GM12878 (cell line): ENCODE data around the gene MAB21L3. TPM values are rescaled to one million over a fixed set of nuclear protein-coding genes. Genes with fewer than 3 reads are reported as not detected.

Experiments
- ATAC-seq: fragments of 200-7000 bp; cut with Tn5 transposase; 3 replicates; pipeline ENCODE4 v1.9.1; 2020; ENCODE audit warnings: mild to moderate bottlenecking, moderate library complexity
- BruUV-seq: library from RNA; stranded (reverse); fragments of 400-500 nt; replicated peaks from 2 replicates; lab custom pipeline; 2021; lab: Mats Ljungman, UMichigan
- CTCF ChIA-PET: fragments of 300-600 bp; sonication (Branson Sonifier 250); formaldehyde crosslinking; extraction: SDS; loops from one replicate; lab custom pipeline; 2021; ENCODE audit warnings: inconsistent platforms; lab: Yijun Ruan, JAX
- POLR2A ChIA-PET: fragments of 350-600 bp; formaldehyde crosslinking; extraction: SDS; loops from one replicate; lab custom pipeline; 2021; ENCODE audit warnings: inconsistent platforms; lab: Charles Lee
- RAD21 ChIA-PET: fragments of 300-600 bp; sonication (Branson Sonifier 250); formaldehyde crosslinking; loops from one replicate; lab custom pipeline; 2023; ENCODE audit warnings: antibody characterized with exemption; ENCODE audit not compliant: unreplicated experiment; lab: Charles Lee
- SMC1A ChIA-PET: fragments of 300-600 bp; sonication (Branson Sonifier 250); formaldehyde crosslinking; loops from one replicate; lab custom pipeline; 2023; ENCODE audit not compliant: unreplicated experiment, uncharacterized antibody; lab: Charles Lee
- DNase-seq: peaks from one replicate; pipeline ENCODE4 v3.0.0-alpha.2; 2011; ENCODE audit warnings: low read depth, low spot score
- FAIRE-seq: peaks from 3 replicates; lab custom pipeline; 2011; peaks lifted over from hg19 to GRCh38; lab: Jason Lieb, UNC
- H2AFZ ChIP-seq: 2 replicates; pipeline ENCODE4 v1.6.0; 2011; ENCODE audit warnings: low read depth, low read length, control low read depth; ENCODE audit not compliant: control insufficient read depth
- H3K27ac ChIP-seq: 2 replicates; pipeline ENCODE4 v1.5.1; 2011; ENCODE audit warnings: control low read depth; ENCODE audit not compliant: control insufficient read depth, insufficient read depth
- H3K27me3 ChIP-seq, 2 experiments: replicated peaks in 1 of 2; 2 replicates each; pipeline versions ENCODE4 v1.6.0 to v1.6.1; 2011; ENCODE audit warnings: low read length in 1 of 2; ENCODE audit not compliant: control insufficient read depth in 2 of 2, insufficient read depth in 2 of 2
- H3K36me3 ChIP-seq, 2 experiments: 2 replicates each; pipeline ENCODE4 v1.5.1; 2011; ENCODE audit warnings: low read length in 1 of 2; ENCODE audit not compliant: control insufficient read depth in 2 of 2, insufficient read depth in 2 of 2
- H3K4me1 ChIP-seq: 2 replicates; pipeline ENCODE4 v1.6.1; 2011; ENCODE audit warnings: mild to moderate bottlenecking, low read length, moderate library complexity, mixed read lengths; ENCODE audit not compliant: control insufficient read depth, insufficient read depth
- H3K4me2 ChIP-seq: 2 replicates; pipeline ENCODE4 v1.6.0; 2011; ENCODE audit warnings: control low read depth; ENCODE audit not compliant: control insufficient read depth, insufficient read depth
- H3K4me3 ChIP-seq: fragments of 200-600 bp; sonication (generic); 2 replicates; pipeline ENCODE4 v1.5.1; 2016
- H3K79me2 ChIP-seq: 2 replicates; pipeline ENCODE4 v1.6.0; 2011; ENCODE audit warnings: low read length; ENCODE audit not compliant: control insufficient read depth, insufficient read depth
- H3K9ac ChIP-seq: 2 replicates; pipeline ENCODE4 v1.8.0; 2011; ENCODE audit warnings: low read length, control low read depth, mixed read lengths; ENCODE audit not compliant: control insufficient read depth, insufficient read depth
- H3K9me3 ChIP-seq: replicated peaks from 3 replicates; pipeline ENCODE4 v1.5.1; 2011; ENCODE audit warnings: mild to moderate bottlenecking, low read length; ENCODE audit not compliant: control insufficient read depth, insufficient read depth
- H4K20me1 ChIP-seq: 2 replicates; pipeline ENCODE4 v1.6.0; 2011; ENCODE audit not compliant: control insufficient read depth, insufficient read depth
- CBX3 ChIP-seq: fragments of 200-600 bp; sonication (generic); IDR thresholded peaks from 2 replicates; pipeline ENCODE4 v1.6.1; 2016; ENCODE audit warnings: low read depth, borderline replicate concordance
- FOXK2 ChIP-seq: fragments of 450-650 bp; IDR thresholded peaks from 2 replicates; pipeline ENCODE4 v1.6.1; 2017; ENCODE audit warnings: mild to moderate bottlenecking, moderate library complexity
- PAX5 ChIP-seq: IDR thresholded peaks from 2 replicates; pipeline ENCODE4 v1.6.1; 2011; ENCODE audit warnings: low read depth, low read length, borderline replicate concordance
- RELA ChIP-seq: fragments of 450-650 bp; IDR thresholded peaks from 2 replicates; pipeline ENCODE4 v1.8.0; 2014; ENCODE audit warnings: borderline replicate concordance; ENCODE audit not compliant: partially characterized antibody
- SREBF2 ChIP-seq: IDR thresholded peaks from 2 replicates; pipeline ENCODE4 v1.6.1; 2012; ENCODE audit warnings: mild to moderate bottlenecking, low read length
- SRF ChIP-seq, 2 experiments: IDR thresholded peaks; 2 replicates each; pipeline ENCODE4 v1.6.1; 2011; ENCODE audit warnings: low read depth in 2 of 2, low read length in 2 of 2, mild to moderate bottlenecking in 1 of 2, moderate library complexity in 1 of 2
- TARDBP ChIP-seq: IDR thresholded peaks from 2 replicates; pipeline ENCODE4 v1.6.1; 2016; ENCODE audit warnings: borderline replicate concordance
- ZNF622 ChIP-seq: fragments of 450-650 bp; IDR thresholded peaks from 2 replicates; pipeline ENCODE4 v1.6.1; 2017; ENCODE audit warnings: mild to moderate bottlenecking, inconsistent platforms
- WGBS: methylation state at CpG from one replicate; pipeline ENCODE4 v1.1.6; 2016; ENCODE audit warnings: low lambda C conversion rate; ENCODE audit not compliant: insufficient replicate concordance, insufficient coverage; ENCODE audit errors: missing lambda C conversion rate; 5-methylcytosine and 5-hydroxymethylcytosine counted together
- in situ Hi-C: fragments of 300-500 bp; cut with MboI; formaldehyde crosslinking; loops from 9 replicates; pipeline ENCODE4 v1.14.3; 2018; ENCODE audit warnings: mixed read lengths
- intact Hi-C: fragments of 100-400 bp; cut with micrococcal nuclease; formaldehyde crosslinking; loops from one replicate; pipeline ENCODE4 v1.14.2; 2022; ENCODE audit not compliant: unreplicated experiment
- polyA plus RNA-seq, 11 experiments: library from polyadenylated mRNA; depleted of rRNA in 4 of 11; unstranded in 6 of 11; stranded (reverse) in 5 of 11; fragments of >200 nt; fragmentation: Nextera tagmentation in 4 of 11; fragmentation: Illumina TruSeq in 1 of 11; extraction: Ambion mirVana in 4 of 11; extraction: Trizol in 1 of 11; gene quantifications; 1 replicate in 1 of 11; 2 replicates in 10 of 11; pipeline versions ENCODE4 v1.2.1 to v1.2.3, GENCODE V29; 2011 to 2016; ENCODE audit warnings: inconsistent platforms in 2 of 11, missing spikeins in 2 of 11, low read depth in 1 of 11
- total RNA-seq, 4 experiments: library from RNA; depleted of rRNA in 3 of 4; stranded (reverse); fragments of >200 nt in 3 of 4; fragmentation: Illumina TruSeq in 1 of 4; extraction: Trizol in 1 of 4; gene quantifications; 2 replicates each; pipeline versions ENCODE4 v1.2.1 to v1.2.3, GENCODE V29; 2013 to 2021
- TF ChIP-seq, protein P1 (sequence below): fragments of 450-650 bp; IDR thresholded peaks from 2 replicates; pipeline ENCODE4 v1.6.1; 2014; ENCODE audit warnings: mild to moderate bottlenecking
- TF ChIP-seq, protein P2 (sequence below): fragments of 450-650 bp; IDR thresholded peaks from 2 replicates; pipeline ENCODE4 v1.6.1; 2018; ENCODE audit warnings: mild to moderate bottlenecking, low read depth, moderate library complexity; ENCODE audit not compliant: partially characterized antibody

The MAB21L3 gene
- total and polyA plus RNA-seq, 10 of the 15 experiments (the other 5 are each of a cell fraction or from before 2014, with no cell fraction given), result 0.18 to 18.6 (median 1.3) TPM

DNA sequence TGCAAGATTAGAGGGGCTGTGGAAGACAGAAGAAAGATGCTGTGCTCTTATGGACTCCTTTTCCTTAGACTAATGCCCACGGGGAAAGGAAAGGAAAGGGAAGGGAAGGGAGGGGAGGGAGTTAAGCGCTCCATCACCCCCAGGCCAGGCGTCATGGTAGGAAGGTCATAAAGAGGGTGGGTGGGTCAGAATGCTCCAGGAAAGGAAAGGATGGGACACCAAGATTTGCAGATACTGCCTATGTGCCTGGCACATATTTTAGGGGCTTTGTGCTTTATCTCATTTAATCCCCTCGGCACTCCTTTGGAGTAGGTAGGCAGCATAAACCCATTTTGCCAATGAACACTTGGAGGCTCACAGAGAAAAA lies 41.4 kb downstream of the MAB21L3 start:
- intact Hi-C loops, result loop anchor here (1.0 kb wide), 1 partner anchor 333 kb away; no protein-coding TSS in a partner anchor
- no peaks in the 10 kb centered on the region for H3K36me3 ChIP-seq
- POLR2A ChIA-PET, result interaction anchor here (0.6 kb wide), 1 partner anchor 109 kb away, joined by 3 read pairs; no protein-coding TSS in a partner anchor
- H2AFZ ChIP-seq, result peak overlapping the region; percentile 71
- WGBS, result 94% methylated on average over 1 of the region's 4 CpGs
- H3K27me3 ChIP-seq, result no peaks in the 10 kb centered on the region; a peak in 2 of 4 replicates
- no peaks in the 10 kb centered on the region for H3K79me2 ChIP-seq
- H3K9ac ChIP-seq, result no peak overlapping the region
- H3K9me3 ChIP-seq, result no peaks in the 10 kb centered on the region
- RAD21 ChIA-PET, result interaction anchor here (0.7 to 2.2 kb wide), 6 partner anchors 14 to 346 kb away, joined by 3 to 19 read pairs (median 4); no protein-coding TSS in a partner anchor
- ATAC-seq (no peak), DNase-seq (no peak)
- TF ChIP-seq CBX3 (no peak), PAX5 (no peak), FOXK2 (no peak), RELA (no peak), ZNF622 (no peak), SREBF2 (no peak), SRF (IDR thresholded peaks at IDR 0.05; ENCODE audit: low read depth in 2 of 2, low read length in 2 of 2) (no peak), TARDBP (no peak)
- TF ChIP-seq, protein P1, sequence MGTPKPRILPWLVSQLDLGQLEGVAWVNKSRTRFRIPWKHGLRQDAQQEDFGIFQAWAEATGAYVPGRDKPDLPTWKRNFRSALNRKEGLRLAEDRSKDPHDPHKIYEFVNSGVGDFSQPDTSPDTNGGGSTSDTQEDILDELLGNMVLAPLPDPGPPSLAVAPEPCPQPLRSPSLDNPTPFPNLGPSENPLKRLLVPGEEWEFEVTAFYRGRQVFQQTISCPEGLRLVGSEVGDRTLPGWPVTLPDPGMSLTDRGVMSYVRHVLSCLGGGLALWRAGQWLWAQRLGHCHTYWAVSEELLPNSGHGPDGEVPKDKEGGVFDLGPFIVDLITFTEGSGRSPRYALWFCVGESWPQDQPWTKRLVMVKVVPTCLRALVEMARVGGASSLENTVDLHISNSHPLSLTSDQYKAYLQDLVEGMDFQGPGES, result no peak
- TF ChIP-seq, protein P2, sequence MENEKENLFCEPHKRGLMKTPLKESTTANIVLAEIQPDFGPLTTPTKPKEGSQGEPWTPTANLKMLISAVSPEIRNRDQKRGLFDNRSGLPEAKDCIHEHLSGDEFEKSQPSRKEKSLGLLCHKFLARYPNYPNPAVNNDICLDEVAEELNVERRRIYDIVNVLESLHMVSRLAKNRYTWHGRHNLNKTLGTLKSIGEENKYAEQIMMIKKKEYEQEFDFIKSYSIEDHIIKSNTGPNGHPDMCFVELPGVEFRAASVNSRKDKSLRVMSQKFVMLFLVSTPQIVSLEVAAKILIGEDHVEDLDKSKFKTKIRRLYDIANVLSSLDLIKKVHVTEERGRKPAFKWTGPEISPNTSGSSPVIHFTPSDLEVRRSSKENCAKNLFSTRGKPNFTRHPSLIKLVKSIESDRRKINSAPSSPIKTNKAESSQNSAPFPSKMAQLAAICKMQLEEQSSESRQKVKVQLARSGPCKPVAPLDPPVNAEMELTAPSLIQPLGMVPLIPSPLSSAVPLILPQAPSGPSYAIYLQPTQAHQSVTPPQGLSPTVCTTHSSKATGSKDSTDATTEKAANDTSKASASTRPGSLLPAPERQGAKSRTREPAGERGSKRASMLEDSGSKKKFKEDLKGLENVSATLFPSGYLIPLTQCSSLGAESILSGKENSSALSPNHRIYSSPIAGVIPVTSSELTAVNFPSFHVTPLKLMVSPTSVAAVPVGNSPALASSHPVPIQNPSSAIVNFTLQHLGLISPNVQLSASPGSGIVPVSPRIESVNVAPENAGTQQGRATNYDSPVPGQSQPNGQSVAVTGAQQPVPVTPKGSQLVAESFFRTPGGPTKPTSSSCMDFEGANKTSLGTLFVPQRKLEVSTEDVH, result no peak
- TF ChIP-seq, all 136 proteins: peak for 0
- H4K20me1 ChIP-seq, result no peaks in the 10 kb centered on the region
- H3K4me2 ChIP-seq, result peak overlapping the region; percentile 81
- no peak for FAIRE-seq
- ChIA-PET CTCF (interaction anchor here (0.6 to 3.3 kb wide), 14 partner anchors 13 to 1280 kb away, joined by 3 to 14 read pairs (median 4); no protein-coding TSS in a partner anchor), SMC1A (interaction anchor here (0.7 to 8.5 kb wide), 2 partner anchors 332 to 514 kb away, joined by 3 to 74 read pairs; no protein-coding TSS in a partner anchor)
- no TSS peak for BruUV-seq
- 0 out of 2 replicates have a peak overlapping the region, but pooled peaks have one; percentile 41 for H3K4me3 ChIP-seq
- in situ Hi-C loops, result no loop called here
- H3K4me1 ChIP-seq, result peaks cover 6% of the 10 kb centered on the region; the same call in 1 of the 2 replicates
- no peak overlapping the region for H3K27ac ChIP-seq
